Adrenal gland (tissue), 12 donors: ENCODE results near the gene OPRL1. TPM values are rescaled to one million over a fixed set of nuclear protein-coding genes. Genes with fewer than 3 reads are reported as not detected.
"Not testable (repeated sequence)": the region's sequence is repeated elsewhere in the genome, so short reads cannot be mapped to it uniquely, and the experiment has no call there.

Experiments
- DNase-seq, 7 donors: peaks; one replicate each; pipeline ENCODE4 v3.0.0-alpha.2; 2019 to 2020
- H3K27ac ChIP-seq, 5 donors: fragments of 200-600 bp; sonication (generic) in 4 of 5; 1 replicate in 3 of 5; 2 replicates in 2 of 5; pipeline versions ENCODE4 v1.5.1 to v1.8.0; 2016 to 2020; ENCODE audit warnings: mild to moderate bottlenecking in 1 of 5
- H3K27me3 ChIP-seq: fragments of 200-600 bp; 2 replicates; pipeline ENCODE4 v1.8.0; 2021
- H3K36me3 ChIP-seq, 2 donors: fragments of 200-600 bp; replicated peaks in 1 of 2; 1 replicate in 1 of 2; 2 replicates in 1 of 2; pipeline versions ENCODE4 v1.5.1 to v1.8.0; 2018 to 2022
- H3K4me1 ChIP-seq, 2 donors: fragments of 200-600 bp; replicated peaks in 1 of 2; 1 replicate in 1 of 2; 2 replicates in 1 of 2; pipeline versions ENCODE4 v1.5.1 to v1.8.0; 2018 to 2021
- H3K4me3 ChIP-seq, 4 donors: fragments of 200-600 bp; sonication (generic) in 3 of 4; one replicate each; pipeline ENCODE4 v1.5.1; 2016 to 2018
- H3K9me3 ChIP-seq, 3 donors: fragments of 200-600 bp; sonication (generic) in 1 of 3; replicated peaks in 1 of 3; 1 replicate in 2 of 3; 2 replicates in 1 of 3; pipeline versions ENCODE4 v1.5.1 to v1.8.0; 2016 to 2021
- CTCF ChIP-seq, 6 experiments: fragments of 450-650 bp in 4 of 6; fragments of 200-600 bp in 2 of 6; sonication (generic) in 1 of 6; IDR thresholded peaks; 1 replicate in 5 of 6; 2 replicates in 1 of 6; pipeline versions ENCODE4 v1.5.1 to v1.8.0; 2016 to 2021; ENCODE audit warnings: antibody characterized with exemption in 6 of 6, mild to moderate bottlenecking in 2 of 6, moderate library complexity in 1 of 6
- POLR2A ChIP-seq, 2 donors: fragments of 450-650 bp; IDR thresholded peaks; one replicate each; pipeline ENCODE4 v1.6.1; 2017; ENCODE audit warnings: antibody characterized with exemption in 2 of 2, mild to moderate bottlenecking in 2 of 2, moderate library complexity in 1 of 2
- WGBS, 4 donors: extraction: QIAGEN DNeasy Blood & Tissue Kit in 2 of 4; methylation state at CpG; one replicate each; pipeline versions ENCODE4 v1.1.5 to v1.1.7; 2013 to 2017; 5-methylcytosine and 5-hydroxymethylcytosine counted together
- intact Hi-C, 2 donors: fragments of 100-400 bp; cut with DNase I; formaldehyde crosslinking; loops; one replicate each; pipeline versions ENCODE4 v1.14.1 to v1.15.0; 2022 to 2023
- polyA plus RNA-seq, 3 donors: library from polyadenylated mRNA; stranded (reverse); fragments of 200-250 nt in 2 of 3; fragments of 350-450 nt in 1 of 3; fragmentation: Illumina TruSeq in 1 of 3; extraction: RNeasy Lipid Tissue Mini Kit (QIAGEN cat#74804) in 1 of 3; gene quantifications; one replicate each; pipeline ENCODE4 v1.2.3, GENCODE V29; 2013 to 2014
- total RNA-seq, 9 donors: library from RNA; depleted of rRNA in 4 of 9; stranded (reverse); fragments of >200 nt in 4 of 9; fragments of 120-200 nt in 1 of 9; fragmentation: NEBNext Ultra II Directional in 1 of 9; extraction: Animal tissue kit (Norgen Biotek cat#: 25700) in 1 of 9; gene quantifications; one replicate each; pipeline versions ENCODE4 v1.1.0 to v1.2.4, GENCODE V29; 2013 to 2023
- donor health status: healthy with polysubstance abuse.
- donor health status: Bipolar disorder and iron deficiency.
- donor health status: DM: yes; HTN: yes; CAD: no.
- donor health status: DM: no; HTN: no; CAD: no.
- donor health status: DM: no; HTN: no; CAD: no.
- donor health status: DM: yes; HTN: yes; CAD: no.

Gene OPRL1
- total and polyA plus RNA-seq, 12 donors, result 0.24 to 5.7 (median 2.2) TPM

- intact Hi-C loops, result no loop called here
- 8 to 50% (median 15%) methylated on average over 3 to 23 of the region's 23 CpGs for WGBS, 4 donors
- H3K9me3 ChIP-seq, result no peaks in the 10 kb centered on the region
- no peak overlapping the region for H3K27ac ChIP-seq
- TF ChIP-seq CTCF (IDR thresholded peaks at IDR 0.05) (no peak), POLR2A (IDR thresholded peaks at IDR 0.05) (no peak)
- H3K27me3 ChIP-seq, result no peaks in the 10 kb centered on the region
- H3K36me3 ChIP-seq, result no peaks in the 10 kb centered on the region
- no peak overlapping the region for H3K4me3 ChIP-seq
- H3K4me1 ChIP-seq, result peaks cover 6 to 18% of the 10 kb centered on the region in 2 donors
- no peak for DNase-seq
Measured at GRCh38 chr20:64084685-64085152, 4.8 kb downstream of the OPRL1 start.

GRCh38 chr20:64086801-64087200 is 6.9 kb downstream of the OPRL1 start:
- Histone ChIP-seq H3K4me3 (no peak overlapping the region), H3K27me3 (no peaks in the 10 kb centered on the region), H3K36me3 (no peaks in the 10 kb centered on the region), H3K9me3 (no peaks in the 10 kb centered on the region), H3K4me1 (peaks cover 6 to 18% of the 10 kb centered on the region in 2 donors), H3K27ac (no peak overlapping the region)
- intact Hi-C loops, result no loop called here
- WGBS, 4 donors, result 79 to 100% (median 89%) methylated on average over 3 to 10 of the region's 11 CpGs
- no peak for DNase-seq
- TF ChIP-seq POLR2A (IDR thresholded peaks at IDR 0.05), result no peak

- DNase-seq, H3K27me3 ChIP-seq, H3K36me3 ChIP-seq, H3K9me3 ChIP-seq, H3K27ac ChIP-seq, H3K4me3 ChIP-seq, intact Hi-C loops: not testable (repeated sequence)
- peaks cover 6 to 18% of the 10 kb centered on the region in 2 donors for H3K4me1 ChIP-seq
- WGBS, 4 donors, result 94 to 97% (median 96%) methylated on average over 6 to 10 of the region's 36 CpGs
Measured at GRCh38 chr20:64087226-64087825, 7.4 kb downstream of the OPRL1 start.

- DNase-seq, H3K27me3 ChIP-seq, H3K27ac ChIP-seq, H3K36me3 ChIP-seq, intact Hi-C loops, H3K9me3 ChIP-seq, H3K4me3 ChIP-seq: not testable (repeated sequence)
- H3K4me1 ChIP-seq, result peaks cover 6 to 10% of the 10 kb centered on the region in 2 donors
Measured at GRCh38 chr20:64088586-64088985, 8.7 kb downstream of the OPRL1 start.

GRCh38 chr20:64090165-64090564 is 10.3 kb downstream of the OPRL1 start:
- no peak for DNase-seq
- Histone ChIP-seq H3K27ac (no peak overlapping the region), H3K4me3 (no peak overlapping the region), H3K4me1 (no peaks in the 10 kb centered on the region), H3K27me3 (no peaks in the 10 kb centered on the region), H3K36me3 (no peaks in the 10 kb centered on the region), H3K9me3 (no peaks in the 10 kb centered on the region)
- 60 to 70% (median 63%) methylated on average over 5 to 10 of the region's 10 CpGs for whole genome bisulfite sequencing, 4 donors
- TF ChIP-seq CTCF (IDR thresholded peaks at IDR 0.05), result no peak
- no peak for TF ChIP-seq POLR2A (IDR thresholded peaks at IDR 0.05)
- intact Hi-C loops, result no loop called here

- TF ChIP-seq CTCF (IDR thresholded peaks at IDR 0.05) (no peak), POLR2A (IDR thresholded peaks at IDR 0.05) (no peak)
Measured at GRCh38 chr20:64091340-64091739, 11.5 kb downstream of the OPRL1 start.

More at GRCh38 chr20:64091340-64091739, 11.5 kb downstream of the OPRL1 start:
- Histone ChIP-seq H3K27me3 (no peaks in the 10 kb centered on the region), H3K27ac (no peak overlapping the region), H3K9me3 (no peaks in the 10 kb centered on the region), H3K36me3 (no peaks in the 10 kb centered on the region), H3K4me3 (no peak overlapping the region), H3K4me1 (no peaks in the 10 kb centered on the region)
- no peak for DNase-seq
- intact Hi-C loops, result no loop called here
- WGBS, 4 donors, result 72 to 96% (median 76%) methylated on average over 4 to 19 of the region's 19 CpGs
